Heart left ventricle (tissue), 16 donors: ENCODE measurements around the gene RNF7. TPM values are rescaled to one million over a fixed set of nuclear protein-coding genes. Genes with fewer than 3 reads are reported as not detected.

Source experiments
- ATAC-seq, 4 donors: fragments of 200-7000 bp; cut with Tn5 transposase; one replicate each; pipeline ENCODE4 v1.9.1; 2020 to 2022; ENCODE audit warnings: moderate library complexity in 4 of 4, mild to moderate bottlenecking in 3 of 4, moderate number of reproducible peaks in 1 of 4
- DNase-seq, 5 donors: peaks; one replicate each; pipeline ENCODE4 v3.0.0-alpha.2; 2020
- H3K27ac ChIP-seq, 12 donors: fragments of 200-600 bp; sonication (generic) in 4 of 12; one replicate each; pipeline versions ENCODE4 v1.5.0 to v1.8.0; 2016 to 2022; ENCODE audit warnings: mild to moderate bottlenecking in 2 of 12
- H3K27me3 ChIP-seq, 9 donors: fragments of 200-600 bp; sonication (generic) in 2 of 9; one replicate each; pipeline versions ENCODE4 v1.5.1 to v1.8.0; 2016 to 2022; ENCODE audit warnings: mild to moderate bottlenecking in 3 of 9
- H3K36me3 ChIP-seq, 9 donors: fragments of 200-600 bp; sonication (generic) in 2 of 9; one replicate each; pipeline versions ENCODE4 v1.5.0 to v1.8.0; 2018 to 2022; ENCODE audit warnings: mild to moderate bottlenecking in 2 of 9
- H3K4me1 ChIP-seq, 12 donors: fragments of 200-600 bp; sonication (generic) in 4 of 12; one replicate each; pipeline versions ENCODE4 v1.5.0 to v1.8.0; 2016 to 2022; ENCODE audit warnings: mild to moderate bottlenecking in 3 of 12
- H3K4me3 ChIP-seq, 12 donors: fragments of 200-600 bp; sonication (generic) in 4 of 12; one replicate each; pipeline versions ENCODE4 v1.5.0 to v1.8.0; 2017 to 2022; ENCODE audit warnings: mild to moderate bottlenecking in 9 of 12, moderate library complexity in 4 of 12
- H3K9me3 ChIP-seq, 12 donors: fragments of 200-600 bp; sonication (generic) in 4 of 12; one replicate each; pipeline versions ENCODE4 v1.5.0 to v1.8.0; 2016 to 2022; ENCODE audit warnings: mild to moderate bottlenecking in 1 of 12
- POLR2A ChIP-seq, 2 donors: fragments of 450-650 bp; IDR thresholded peaks; one replicate each; pipeline ENCODE4 v1.6.1; 2017; ENCODE audit warnings: antibody characterized with exemption in 2 of 2, mild to moderate bottlenecking in 2 of 2, moderate library complexity in 2 of 2
- WGBS, 4 donors: extraction: QIAGEN DNeasy Blood & Tissue Kit in 2 of 4; methylation state at CpG; one replicate each; pipeline versions ENCODE4 v1.1.5 to v1.1.7; 2013 to 2018; 5-methylcytosine and 5-hydroxymethylcytosine counted together
- intact Hi-C, 10 donors: fragments of 100-400 bp; cut with DNase I; formaldehyde crosslinking; loops; one replicate each; pipeline versions ENCODE4 v1.11.1 to v1.14.2; 2022
- polyA plus RNA-seq, 2 donors: library from polyadenylated mRNA; stranded (reverse); fragments of 200-250 nt; gene quantifications; one replicate each; pipeline ENCODE4 v1.2.3, GENCODE V29; 2013
- total RNA-seq, 9 donors: library from RNA; depleted of rRNA in 2 of 9; stranded (reverse); fragments of >200 nt in 2 of 9; fragmentation: NEBNext Ultra II Directional in 3 of 9; extraction: Animal tissue kit (Norgen Biotek cat#: 25700) in 3 of 9; gene quantifications; one replicate each; pipeline versions ENCODE4 v1.1.0 to v1.2.4, GENCODE V29; 2016 to 2023
- TF ChIP-seq, protein P1 (sequence below), 12 donors: fragments of 200-600 bp; sonication (generic) in 4 of 12; IDR thresholded peaks; one replicate each; pipeline versions ENCODE4 v1.5.0 to v1.8.0; 2018 to 2022; ENCODE audit warnings: antibody characterized with exemption in 12 of 12, mild to moderate bottlenecking in 5 of 12
- donor health status: ischemic (EF 13 %, LVEDD 7.1; RV severe dilation, severe dysfunction).
- donor health status: healthy with polysubstance abuse.
- donor health status: DM: no; HTN: yes; CAD: no.
- donor health status: DM: no; HTN: no; CAD: no.
- donor health status: ischemic (EF 25% LVEDD 6.9; RV normal size, moderate dysfunction).
- donor health status: ischemic (EF 25% LVEDD 5.7; RV mildly dilated, moderate dysfunction).
- donor health status: healthy.
- donor health status: DM: yes; HTN: yes; CAD: no.
- donor health status: ischemic (EF 35%, LVEDD 5.7; RV mildly dilated, moderate dysfunction).
- donor health status: nonischemic (EF 11% LVEDD 7.7; RV severe dilation, severe dysfunction).
- donor health status: DM: yes; HTN: yes; CAD: no.
- donor health status: PGD.
- donor health status: ischemic (EF 29% LVEDD 5.4; RV normal size, mild dysfunction).
- donor health status: nonischemic (EF 23%, LVEDD 6.1; RV moderate dilation, normal function).

RNF7 gene
- total and polyA plus RNA-seq, 11 donors, result 73.0 to 197 (median 84.4) TPM

DNA sequence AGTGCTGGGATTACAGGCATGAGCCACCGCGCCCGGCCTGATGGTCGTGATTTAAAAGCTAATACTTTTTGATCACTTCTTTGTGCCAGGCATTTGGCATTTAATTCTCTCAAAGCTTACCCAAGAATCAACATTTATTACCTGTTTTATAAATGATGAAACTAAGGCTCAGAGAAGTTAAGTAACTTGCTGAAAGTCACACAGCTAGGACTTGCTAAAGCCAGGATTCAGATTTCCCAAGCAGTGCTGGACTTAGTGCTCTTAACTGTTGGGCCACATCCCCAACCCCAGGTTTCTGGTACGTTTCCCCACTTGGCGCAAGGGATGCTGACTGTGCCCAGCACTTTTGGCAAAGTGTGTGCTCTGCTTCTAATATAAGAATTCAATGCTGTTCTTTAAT is 35.6 kb downstream of the RNF7 start:
- H3K9me3 ChIP-seq, result no peaks in the 10 kb centered on the region
- no peaks in the 10 kb centered on the region for H3K27me3 ChIP-seq
- no peak for TF ChIP-seq POLR2A (IDR thresholded peaks at IDR 0.05)
- TF ChIP-seq, protein P1, sequence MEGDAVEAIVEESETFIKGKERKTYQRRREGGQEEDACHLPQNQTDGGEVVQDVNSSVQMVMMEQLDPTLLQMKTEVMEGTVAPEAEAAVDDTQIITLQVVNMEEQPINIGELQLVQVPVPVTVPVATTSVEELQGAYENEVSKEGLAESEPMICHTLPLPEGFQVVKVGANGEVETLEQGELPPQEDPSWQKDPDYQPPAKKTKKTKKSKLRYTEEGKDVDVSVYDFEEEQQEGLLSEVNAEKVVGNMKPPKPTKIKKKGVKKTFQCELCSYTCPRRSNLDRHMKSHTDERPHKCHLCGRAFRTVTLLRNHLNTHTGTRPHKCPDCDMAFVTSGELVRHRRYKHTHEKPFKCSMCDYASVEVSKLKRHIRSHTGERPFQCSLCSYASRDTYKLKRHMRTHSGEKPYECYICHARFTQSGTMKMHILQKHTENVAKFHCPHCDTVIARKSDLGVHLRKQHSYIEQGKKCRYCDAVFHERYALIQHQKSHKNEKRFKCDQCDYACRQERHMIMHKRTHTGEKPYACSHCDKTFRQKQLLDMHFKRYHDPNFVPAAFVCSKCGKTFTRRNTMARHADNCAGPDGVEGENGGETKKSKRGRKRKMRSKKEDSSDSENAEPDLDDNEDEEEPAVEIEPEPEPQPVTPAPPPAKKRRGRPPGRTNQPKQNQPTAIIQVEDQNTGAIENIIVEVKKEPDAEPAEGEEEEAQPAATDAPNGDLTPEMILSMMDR (IDR thresholded peaks at IDR 0.05), result no peak
- H3K36me3 ChIP-seq, result no peaks in the 10 kb centered on the region
- intact Hi-C loops, result no loop called here
- 93 to 99% (median 97%) methylated on average over 6 of the region's 6 CpGs for WGBS, 4 donors
- no peak for DNase-seq
- H3K4me1 ChIP-seq, result no peaks in the 10 kb centered on the region
- no peak overlapping the region for H3K4me3 ChIP-seq
- ATAC-seq, result no peak
- no peak overlapping the region for H3K27ac ChIP-seq

DNA sequence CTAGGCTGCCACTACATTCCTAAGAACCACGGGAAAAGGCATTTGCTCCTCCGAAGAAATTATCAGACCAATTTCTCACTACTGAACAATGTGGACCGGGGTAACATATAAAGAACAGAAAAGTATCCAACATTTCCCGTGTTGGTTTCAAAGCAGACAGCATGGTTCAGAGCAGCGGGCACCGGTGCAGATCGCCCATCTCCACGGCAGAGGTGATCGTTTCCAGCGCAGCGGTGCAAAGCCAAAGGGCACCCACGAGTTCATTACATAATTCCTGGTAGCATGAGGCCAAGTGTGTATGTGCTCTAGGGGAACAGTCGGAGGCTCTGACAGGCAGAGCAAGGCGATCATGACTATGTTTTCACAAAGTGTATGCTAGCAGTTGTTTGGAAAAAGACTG is 38.3 kb downstream of the RNF7 start:
- H3K9me3 ChIP-seq, result no peaks in the 10 kb centered on the region
- ATAC-seq (no peak), DNase-seq (no peak)
- H3K4me3 ChIP-seq, result no peak overlapping the region
- TF ChIP-seq, protein P1 (IDR thresholded peaks at IDR 0.05), result no peak
- no peak for TF ChIP-seq POLR2A (IDR thresholded peaks at IDR 0.05)
- H3K36me3 ChIP-seq, result no peaks in the 10 kb centered on the region
- no peak overlapping the region for H3K27ac ChIP-seq
- no peaks in the 10 kb centered on the region for H3K4me1 ChIP-seq
- intact Hi-C loops, result no loop called here
- WGBS, 4 donors, result 90 to 93% (median 92%) methylated on average over 14 of the region's 14 CpGs
- H3K27me3 ChIP-seq, result no peaks in the 10 kb centered on the region

DNA sequence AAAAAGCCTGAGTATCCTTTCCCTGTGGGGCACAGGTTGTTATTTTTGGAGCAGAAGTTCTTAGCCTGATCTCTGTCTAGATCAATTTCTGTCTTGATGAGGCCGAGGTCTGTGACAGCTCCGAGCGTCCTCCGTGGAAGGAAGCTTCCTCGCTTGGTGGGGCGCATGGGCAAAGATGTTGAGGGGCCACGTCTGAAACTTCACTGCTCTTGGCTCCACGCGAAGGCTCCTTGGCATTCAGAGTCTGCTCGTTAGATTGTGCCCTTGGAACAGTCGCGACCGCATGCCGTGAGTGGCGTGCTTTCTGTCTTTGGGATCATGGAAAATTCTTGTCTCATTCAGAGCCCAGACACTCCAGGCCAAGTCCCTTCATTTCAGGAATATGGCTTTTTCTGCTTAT is 38.8 kb downstream of the RNF7 start:
- TF ChIP-seq, protein P1 (IDR thresholded peaks at IDR 0.05), result no peak
- no peak for TF ChIP-seq POLR2A (IDR thresholded peaks at IDR 0.05)
- DNase-seq (no peak), ATAC-seq (no peak)
- Histone ChIP-seq H3K27me3 (no peaks in the 10 kb centered on the region), H3K9me3 (no peaks in the 10 kb centered on the region), H3K4me3 (no peak overlapping the region), H3K27ac (no peak overlapping the region), H3K36me3 (no peaks in the 10 kb centered on the region), H3K4me1 (no peaks in the 10 kb centered on the region)
- intact Hi-C loops, result no loop called here
- 78 to 86% (median 81%) methylated on average over 14 to 15 of the region's 15 CpGs for WGBS, 4 donors

DNA sequence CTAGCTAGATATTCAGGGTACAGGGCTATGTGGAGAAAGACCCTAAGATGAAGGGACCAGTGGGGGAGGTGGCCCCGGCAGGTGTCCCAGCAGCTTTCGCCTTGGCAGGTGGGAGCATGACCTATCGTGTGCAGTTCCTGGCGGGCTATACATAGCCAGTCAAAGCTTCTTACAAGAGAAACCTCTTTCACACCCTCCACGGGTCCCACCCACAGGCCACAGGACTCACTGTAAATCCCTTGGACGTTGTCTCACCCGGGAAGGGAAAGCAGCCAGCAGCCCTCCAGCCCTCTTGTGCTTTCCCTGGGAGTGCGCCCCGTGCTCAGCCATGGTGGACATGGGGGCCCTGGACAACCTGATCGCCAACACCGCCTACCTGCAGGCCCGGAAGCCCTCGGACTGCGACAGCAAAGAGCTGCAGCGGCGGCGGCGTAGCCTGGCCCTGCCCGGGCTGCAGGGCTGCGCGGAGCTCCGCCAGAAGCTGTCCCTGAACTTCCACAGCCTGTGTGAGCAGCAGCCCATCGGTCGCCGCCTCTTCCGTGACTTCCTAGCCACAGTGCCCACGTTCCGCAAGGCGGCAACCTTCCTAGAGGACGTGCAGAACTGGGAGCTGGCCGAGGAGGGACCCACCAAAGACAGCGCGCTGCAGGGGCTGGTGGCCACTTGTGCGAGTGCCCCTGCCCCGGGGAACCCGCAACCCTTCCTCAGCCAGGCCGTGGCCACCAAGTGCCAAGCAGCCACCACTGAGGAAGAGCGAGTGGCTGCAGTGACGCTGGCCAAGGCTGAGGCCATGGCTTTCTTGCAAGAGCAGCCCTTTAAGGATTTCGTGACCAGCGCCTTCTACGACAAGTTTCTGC is 40.1 kb downstream of the RNF7 start:
- DNase-seq, result no peak
- no peaks in the 10 kb centered on the region for H3K36me3 ChIP-seq
- no peaks in the 10 kb centered on the region for H3K27me3 ChIP-seq
- no peak for ATAC-seq
- TF ChIP-seq, protein P1 (IDR thresholded peaks at IDR 0.05), result no peak
- TF ChIP-seq POLR2A (IDR thresholded peaks at IDR 0.05), result no peak
- no peak overlapping the region for H3K4me3 ChIP-seq
- no peaks in the 10 kb centered on the region for H3K4me1 ChIP-seq
- H3K9me3 ChIP-seq, result no peaks in the 10 kb centered on the region
- no peak overlapping the region for H3K27ac ChIP-seq
- intact Hi-C loops, result no loop called here
- WGBS, 4 donors, result 89 to 95% (median 93%) methylated on average over 39 to 42 of the region's 42 CpGs
